Lung (tissue), 12 donors: ENCODE measurements around the gene SNTG2. TPM values are rescaled to one million over a fixed set of nuclear protein-coding genes. Genes with fewer than 3 reads are reported as not detected.

ENCODE experiments used
- ATAC-seq: fragments of 200-7000 bp; cut with Tn5 transposase; one replicate; pipeline ENCODE4 v1.9.1; 2020; ENCODE audit warnings: moderate number of reproducible peaks; ENCODE audit not compliant: insufficient read depth, low FRiP score
- DNase-seq, 3 donors: peaks; one replicate each; pipeline ENCODE4 v3.0.0-alpha.2; 2013 to 2017
- H3K27ac ChIP-seq, 2 donors: one replicate each; pipeline ENCODE4 v1.5.1; 2013; ENCODE audit warnings: mild to moderate bottlenecking in 2 of 2, moderate library complexity in 2 of 2, control low read depth in 1 of 2, inconsistent platforms in 1 of 2, low read depth in 1 of 2, low read length in 1 of 2
- H3K27me3 ChIP-seq, 3 donors: one replicate each; pipeline ENCODE4 v1.5.1; 2013; ENCODE audit warnings: low read length in 2 of 3; ENCODE audit not compliant: control insufficient read depth in 3 of 3, insufficient read depth in 3 of 3
- H3K36me3 ChIP-seq, 4 donors: one replicate each; pipeline ENCODE4 v1.5.1; 2013; ENCODE audit warnings: low read length in 4 of 4, mild to moderate bottlenecking in 1 of 4, moderate library complexity in 1 of 4; ENCODE audit not compliant: control insufficient read depth in 4 of 4, insufficient read depth in 4 of 4
- H3K4me1 ChIP-seq, 5 donors: one replicate each; pipeline ENCODE4 v1.5.1; 2013; ENCODE audit warnings: low read length in 5 of 5, mild to moderate bottlenecking in 2 of 5, moderate library complexity in 1 of 5; ENCODE audit not compliant: control insufficient read depth in 5 of 5, insufficient read depth in 5 of 5
- H3K4me3 ChIP-seq: one replicate; pipeline ENCODE4 v1.5.1; 2013; ENCODE audit warnings: mild to moderate bottlenecking, control low read depth, moderate library complexity
- H3K9ac ChIP-seq, 2 donors: one replicate each; pipeline ENCODE4 v1.5.1; 2013; ENCODE audit warnings: low read length in 2 of 2, control low read depth in 1 of 2; ENCODE audit not compliant: insufficient read depth in 1 of 2
- H3K9me3 ChIP-seq, 4 donors: one replicate each; pipeline ENCODE4 v1.5.1; 2013; ENCODE audit warnings: low read length in 3 of 4, mild to moderate bottlenecking in 1 of 4, moderate library complexity in 1 of 4; ENCODE audit not compliant: control insufficient read depth in 4 of 4, insufficient read depth in 3 of 4
- CTCF ChIP-seq: IDR thresholded peaks from 2 replicates; pipeline ENCODE4 v1.5.1; 2012; ENCODE audit warnings: mild to moderate bottlenecking; ENCODE audit errors: control extremely low read depth, extremely low read depth
- WGBS, 2 donors: extraction: QIAGEN DNeasy Blood & Tissue Kit; methylation state at CpG; one replicate each; pipeline ENCODE4 v1.1.7; 2013; 5-methylcytosine and 5-hydroxymethylcytosine counted together
- polyA plus RNA-seq, 2 donors: library from polyadenylated mRNA; stranded (reverse); fragments of 200-250 nt; gene quantifications; one replicate each; pipeline ENCODE4 v1.2.1, GENCODE V29; 2013
- total RNA-seq, 2 donors: library from RNA; depleted of rRNA in 1 of 2; stranded (reverse); fragments of >200 nt in 1 of 2; gene quantifications; one replicate each; pipeline ENCODE4 v1.2.1, GENCODE V29; 2014 to 2021
- donor health status: control.
- donor health status: control.
- donor health status: Bipolar disorder and iron deficiency.
- donor health status: healthy.
- donor health status: DM: yes; HTN: yes; CAD: no.

The SNTG2 gene
- total and polyA plus RNA-seq, 4 donors = 0.31 to 1.8 (median 1.2) TPM

- WGBS, 2 donors = 86 to 88% methylated on average over 10 of the region's 10 CpGs
- H3K9ac ChIP-seq = no peak overlapping the region
Observed at GRCh38 chr2:942775-943460, 7.7 kb upstream of the SNTG2 start.

GRCh38 chr2:943461-943797 lies 7.2 kb upstream of the SNTG2 start:
- peaks cover 0 to 23% (median 19%) of the 10 kb centered on the region in 3 donors for H3K27me3 ChIP-seq
- no peak overlapping the region for H3K9ac ChIP-seq
- no peaks in the 10 kb centered on the region for H3K36me3 ChIP-seq
- no peak overlapping the region for H3K27ac ChIP-seq
- TF ChIP-seq CTCF = no peak
- no peak for ATAC-seq
- 91 to 92% methylated on average over 6 of the region's 6 CpGs for WGBS, 2 donors
- no peaks in the 10 kb centered on the region for H3K4me1 ChIP-seq
- no peak overlapping the region for H3K4me3 ChIP-seq
- H3K9me3 ChIP-seq = peaks cover 0 to 13% (median 3%) of the 10 kb centered on the region in 4 donors
- no peak for DNase-seq

More at GRCh38 chr2:942775-943460, 7.7 kb upstream of the SNTG2 start:
- ATAC-seq (no peak), DNase-seq (no peak)
- no peaks in the 10 kb centered on the region for H3K4me1 ChIP-seq
- TF ChIP-seq CTCF = no peak
- peaks cover 0 to 18% (median 14%) of the 10 kb centered on the region in 3 donors for H3K27me3 ChIP-seq
- H3K4me3 ChIP-seq = no peak overlapping the region
- H3K36me3 ChIP-seq = no peaks in the 10 kb centered on the region
- peaks cover 0 to 13% (median 3%) of the 10 kb centered on the region in 4 donors for H3K9me3 ChIP-seq
- H3K27ac ChIP-seq = no peak overlapping the region

GRCh38 chr2:943821-944220 lies 6.8 kb upstream of the SNTG2 start:
- ATAC-seq (no peak), DNase-seq (no peak)
- 80 to 81% methylated on average over 3 of the region's 3 CpGs for WGBS, 2 donors
- Histone ChIP-seq H3K36me3 (no peaks in the 10 kb centered on the region), H3K4me1 (no peaks in the 10 kb centered on the region), H3K4me3 (no peak overlapping the region), H3K27me3 (peaks cover 0 to 25% (median 23%) of the 10 kb centered on the region in 3 donors), H3K9me3 (peaks cover 0 to 13% (median 3%) of the 10 kb centered on the region in 4 donors), H3K9ac (no peak overlapping the region), H3K27ac (no peak overlapping the region)
- TF ChIP-seq CTCF = no peak

GRCh38 chr2:944693-945092 lies 6.0 kb upstream of the SNTG2 start:
- DNase-seq (no peak), ATAC-seq (no peak)
- H3K9ac ChIP-seq = no peak overlapping the region
- H3K36me3 ChIP-seq = no peaks in the 10 kb centered on the region
- H3K4me3 ChIP-seq = no peak overlapping the region
- H3K9me3 ChIP-seq = peaks cover 0 to 13% (median 3%) of the 10 kb centered on the region in 4 donors
- no peak overlapping the region for H3K27ac ChIP-seq
- TF ChIP-seq CTCF = no peak
- peaks cover 0 to 33% (median 31%) of the 10 kb centered on the region in 3 donors for H3K27me3 ChIP-seq
- H3K4me1 ChIP-seq = peaks cover 0 to 4% (median 0%) of the 10 kb centered on the region in 5 donors
